H1 (cell line): Measurements from ENCODE around the gene VASN. TPM values are rescaled to one million over a fixed set of nuclear protein-coding genes. Genes with fewer than 3 reads are reported as not detected.

ENCODE experiments used
- CTCF ChIA-PET: fragments of 300-600 bp; sonication (Branson Sonifier 250); formaldehyde crosslinking; loops from one replicate; lab custom pipeline; 2021; ENCODE audit not compliant: partially characterized antibody; lab: Charles Lee
- POLR2A ChIA-PET: fragments of 300-600 bp; sonication (Branson Sonifier 250); formaldehyde crosslinking; loops from one replicate; lab custom pipeline; 2021; ENCODE audit warnings: inconsistent platforms; ENCODE audit not compliant: partially characterized antibody; lab: Charles Lee
- DNase-seq, 2 experiments: peaks; one replicate each; pipeline versions ENCODE4 v3.0.0 to v3.0.0-alpha.2; 2010 to 2022; ENCODE audit warnings: low spot score in 2 of 2, low read depth in 1 of 2, mixed read lengths in 1 of 2
- FAIRE-seq: peaks from 2 replicates; lab custom pipeline; 2011; peaks lifted over from hg19 to GRCh38; lab: Jason Lieb, UNC
- H2AFZ ChIP-seq: 2 replicates; pipeline ENCODE4 v1.8.1; 2012; ENCODE audit warnings: low read length, inconsistent platforms
- H2AK5ac ChIP-seq: 2 replicates; pipeline ENCODE4 v1.6.1; 2013; ENCODE audit warnings: low read depth, low read length
- H2BK120ac ChIP-seq: replicated peaks from 2 replicates; pipeline ENCODE3; 2013; ENCODE audit warnings: low read depth, low read length, inconsistent platforms
- H2BK12ac ChIP-seq: 2 replicates; pipeline ENCODE4 v1.6.1; 2013; ENCODE audit warnings: low read depth, low read length
- H2BK15ac ChIP-seq: 2 replicates; pipeline ENCODE4 v1.6.1; 2013; ENCODE audit warnings: low read length
- H2BK20ac ChIP-seq: 2 replicates; pipeline ENCODE4 v1.6.1; 2013; ENCODE audit warnings: low read length
- H2BK5ac ChIP-seq: 2 replicates; pipeline ENCODE4 v1.6.1; 2013; ENCODE audit warnings: low read depth, low read length
- H3K14ac ChIP-seq: 2 replicates; pipeline ENCODE4 v1.6.1; 2013; ENCODE audit warnings: inconsistent platforms; ENCODE audit not compliant: insufficient read length
- H3K18ac ChIP-seq: 2 replicates; pipeline ENCODE4 v1.6.1; 2013; ENCODE audit warnings: low read length; ENCODE audit errors: extremely low read depth
- H3K23ac ChIP-seq: 2 replicates; pipeline ENCODE4 v1.6.1; 2013; ENCODE audit warnings: inconsistent platforms; ENCODE audit not compliant: insufficient read length
- H3K23me2 ChIP-seq: 2 replicates; pipeline ENCODE4 v1.6.1; 2013; ENCODE audit warnings: low read depth, low read length
- H3K27ac ChIP-seq: 2 replicates; pipeline ENCODE4 v1.6.1; 2011; ENCODE audit warnings: low read depth, low read length, inconsistent platforms
- H3K27me3 ChIP-seq, 4 experiments: replicated peaks in 1 of 4; 1 replicate in 1 of 4; 2 replicates in 3 of 4; pipeline versions ENCODE4 v1.6.1 to v1.8.1; 2011 to 2013; ENCODE audit warnings: low read length in 3 of 4, mild to moderate bottlenecking in 3 of 4, inconsistent platforms in 2 of 4, mixed read lengths in 2 of 4, moderate library complexity in 1 of 4; ENCODE audit not compliant: control insufficient read depth in 3 of 4, insufficient read depth in 3 of 4; ENCODE audit errors: extremely low read depth in 1 of 4
- H3K36me3 ChIP-seq, 4 experiments: 2 replicates each; pipeline versions ENCODE4 v1.6.1 to v1.8.1; 2011 to 2013; ENCODE audit warnings: mild to moderate bottlenecking in 4 of 4, low read length in 3 of 4, moderate library complexity in 2 of 4, control low read depth in 1 of 4, inconsistent platforms in 1 of 4; ENCODE audit not compliant: insufficient read depth in 4 of 4, control insufficient read depth in 2 of 4
- H3K4ac ChIP-seq: replicated peaks from 2 replicates; pipeline ENCODE3; 2013; ENCODE audit warnings: low read length, low read depth, mixed read lengths, inconsistent platforms; ENCODE audit not compliant: insufficient read length
- H3K4me1 ChIP-seq, 4 experiments: replicated peaks in 1 of 4; 1 replicate in 1 of 4; 2 replicates in 3 of 4; pipeline versions ENCODE4 v1.6.1 to v1.8.1; 2011 to 2013; ENCODE audit warnings: low read length in 3 of 4, inconsistent platforms in 2 of 4, mixed read lengths in 1 of 4; ENCODE audit not compliant: insufficient read depth in 4 of 4, control insufficient read depth in 3 of 4
- H3K4me2 ChIP-seq, 2 experiments: 2 replicates each; pipeline versions ENCODE4 v1.6.1 to v1.8.1; 2011 to 2013; ENCODE audit warnings: low read depth in 2 of 2, low read length in 2 of 2, control low read depth in 1 of 2, inconsistent platforms in 1 of 2, mild to moderate bottlenecking in 1 of 2; ENCODE audit not compliant: insufficient read depth in 1 of 2
- H3K4me3 ChIP-seq, 4 experiments: fragments of 200-600, 300-600 bp in 1 of 4; sonication (generic), shearing (Covaris generic), sonication (Bioruptor Twin) in 1 of 4; 2 replicates each; pipeline versions ENCODE4 v1.5.1 to v1.8.1; 2011 to 2016; ENCODE audit warnings: low read length in 4 of 4, low read depth in 3 of 4, control low read depth in 2 of 4, inconsistent platforms in 2 of 4, mild to moderate bottlenecking in 2 of 4, mixed read lengths in 1 of 4, moderate library complexity in 1 of 4; ENCODE audit not compliant: insufficient read depth in 2 of 4; ENCODE audit errors: extremely low read depth in 1 of 4
- H3K56ac ChIP-seq: replicated peaks from 2 replicates; pipeline ENCODE3; 2013; ENCODE audit warnings: low read depth, mild to moderate bottlenecking, mixed read lengths, low read length, inconsistent platforms; ENCODE audit not compliant: insufficient read length
- H3K79me1 ChIP-seq: 2 replicates; pipeline ENCODE4 v1.6.1; 2013; ENCODE audit warnings: low read depth, low read length, control low read depth
- H3K79me2 ChIP-seq, 2 experiments: 2 replicates each; pipeline versions ENCODE4 v1.6.1 to v1.8.1; 2012 to 2013; ENCODE audit warnings: low read length in 2 of 2, mild to moderate bottlenecking in 2 of 2, inconsistent platforms in 1 of 2; ENCODE audit not compliant: insufficient read depth in 2 of 2, control insufficient read depth in 1 of 2
- H3K9ac ChIP-seq, 4 experiments: replicated peaks in 1 of 4; 1 replicate in 1 of 4; 2 replicates in 3 of 4; pipeline versions ENCODE4 v1.6.1 to v1.8.1; 2011 to 2013; ENCODE audit warnings: low read depth in 3 of 4, low read length in 3 of 4, control low read depth in 2 of 4, mild to moderate bottlenecking in 2 of 4, moderate library complexity in 2 of 4, inconsistent platforms in 1 of 4; ENCODE audit errors: extremely low read depth in 1 of 4
- H3K9me3 ChIP-seq, 2 experiments: 2 replicates each; pipeline versions ENCODE4 v1.6.1 to v1.8.1; 2012 to 2013; ENCODE audit warnings: mild to moderate bottlenecking in 2 of 2, moderate library complexity in 2 of 2, control low read depth in 1 of 2, inconsistent platforms in 1 of 2, low read depth in 1 of 2, low read length in 1 of 2, mixed read lengths in 1 of 2; ENCODE audit not compliant: insufficient read depth in 2 of 2
- H4K20me1 ChIP-seq, 2 experiments: replicated peaks in 1 of 2; 2 replicates each; pipeline versions ENCODE3 to v1.8.1; 2011 to 2013; ENCODE audit warnings: inconsistent platforms in 2 of 2, low read length in 2 of 2, mild to moderate bottlenecking in 1 of 2; ENCODE audit not compliant: insufficient read depth in 2 of 2, control insufficient read depth in 1 of 2
- H4K5ac ChIP-seq: 2 replicates; pipeline ENCODE4 v1.6.1; 2013; ENCODE audit warnings: low read length, low read depth, mixed read lengths, inconsistent platforms; ENCODE audit not compliant: insufficient read length
- H4K8ac ChIP-seq: 2 replicates; pipeline ENCODE4 v1.8.0; 2013; ENCODE audit warnings: mild to moderate bottlenecking, moderate library complexity, low read length, inconsistent platforms; ENCODE audit not compliant: insufficient read depth; ENCODE audit errors: extremely low read depth
- H4K91ac ChIP-seq: replicated peaks from 2 replicates; pipeline ENCODE3; 2013; ENCODE audit warnings: low read length, mixed read lengths, inconsistent platforms; ENCODE audit not compliant: insufficient read length
- BCL11A ChIP-seq, 2 experiments: IDR thresholded peaks; one replicate each; pipeline ENCODE4 v1.6.1; 2011; ENCODE audit warnings: low read depth in 2 of 2, low read length in 2 of 2, mild to moderate bottlenecking in 2 of 2
- CEBPB ChIP-seq: IDR thresholded peaks from 2 replicates; pipeline ENCODE4 v1.6.1; 2012; ENCODE audit warnings: low read depth, low read length
- EP300 ChIP-seq, 2 experiments: IDR thresholded peaks; 1 replicate in 1 of 2; 2 replicates in 1 of 2; pipeline ENCODE4 v1.6.1; 2011 to 2012; ENCODE audit warnings: low read depth in 2 of 2, low read length in 2 of 2, mild to moderate bottlenecking in 2 of 2, borderline replicate concordance in 1 of 2, inconsistent platforms in 1 of 2, moderate library complexity in 1 of 2
- NRF1 ChIP-seq: IDR thresholded peaks from 2 replicates; pipeline ENCODE4 v1.6.1; 2011; ENCODE audit warnings: mild to moderate bottlenecking, low read depth, low read length, improper control_type of control experiment
- POU5F1 ChIP-seq: IDR thresholded peaks from 2 replicates; pipeline ENCODE4 v1.6.1; 2011; ENCODE audit warnings: low read depth, mild to moderate bottlenecking, low read length, moderate library complexity
- WGBS, 2 experiments: shearing (Covaris generic) in 1 of 2; methylation state at CpG; one replicate each; pipeline versions ENCODE4 v1.1.6 to v1.1.7; 2013 to 2015; ENCODE audit warnings: low lambda C conversion rate in 2 of 2, mixed read lengths in 2 of 2, inconsistent platforms in 1 of 2, low coverage in 1 of 2, missing lambda C conversion rate in 1 of 2; ENCODE audit not compliant: insufficient replicate concordance in 2 of 2, insufficient coverage in 1 of 2, insufficient read length in 1 of 2; ENCODE audit errors: extremely low coverage in 1 of 2, missing lambda C conversion rate in 1 of 2; 5-methylcytosine and 5-hydroxymethylcytosine counted together
- polyA plus RNA-seq, 7 experiments: library from polyadenylated mRNA; depleted of rRNA in 3 of 7; stranded (reverse) in 5 of 7; unstranded in 2 of 7; fragments of >200 nt in 5 of 7; fragments of 200-250 nt in 2 of 7; gene quantifications; 1 replicate in 5 of 7; 2 replicates in 1 of 7; 4 replicates in 1 of 7; pipeline versions ENCODE4 v1.2.1 to v1.2.3, GENCODE V29; 2011 to 2013; ENCODE audit warnings: missing spikeins in 2 of 7, mixed read lengths in 2 of 7
- total RNA-seq: library from RNA; stranded (reverse); fragmentation: NEBNext Ultra II Directional; extraction: Animal tissue kit (Norgen Biotek cat#: 25700); gene quantifications from 2 replicates; pipeline ENCODE4 v1.2.1, GENCODE V29; 2021

Gene VASN
- total and polyA plus RNA-seq, 2 of the 8 experiments (the other 6 are each of a cell fraction or from before 2014, with no cell fraction given): 9.6 to 11.3 TPM

DNA sequence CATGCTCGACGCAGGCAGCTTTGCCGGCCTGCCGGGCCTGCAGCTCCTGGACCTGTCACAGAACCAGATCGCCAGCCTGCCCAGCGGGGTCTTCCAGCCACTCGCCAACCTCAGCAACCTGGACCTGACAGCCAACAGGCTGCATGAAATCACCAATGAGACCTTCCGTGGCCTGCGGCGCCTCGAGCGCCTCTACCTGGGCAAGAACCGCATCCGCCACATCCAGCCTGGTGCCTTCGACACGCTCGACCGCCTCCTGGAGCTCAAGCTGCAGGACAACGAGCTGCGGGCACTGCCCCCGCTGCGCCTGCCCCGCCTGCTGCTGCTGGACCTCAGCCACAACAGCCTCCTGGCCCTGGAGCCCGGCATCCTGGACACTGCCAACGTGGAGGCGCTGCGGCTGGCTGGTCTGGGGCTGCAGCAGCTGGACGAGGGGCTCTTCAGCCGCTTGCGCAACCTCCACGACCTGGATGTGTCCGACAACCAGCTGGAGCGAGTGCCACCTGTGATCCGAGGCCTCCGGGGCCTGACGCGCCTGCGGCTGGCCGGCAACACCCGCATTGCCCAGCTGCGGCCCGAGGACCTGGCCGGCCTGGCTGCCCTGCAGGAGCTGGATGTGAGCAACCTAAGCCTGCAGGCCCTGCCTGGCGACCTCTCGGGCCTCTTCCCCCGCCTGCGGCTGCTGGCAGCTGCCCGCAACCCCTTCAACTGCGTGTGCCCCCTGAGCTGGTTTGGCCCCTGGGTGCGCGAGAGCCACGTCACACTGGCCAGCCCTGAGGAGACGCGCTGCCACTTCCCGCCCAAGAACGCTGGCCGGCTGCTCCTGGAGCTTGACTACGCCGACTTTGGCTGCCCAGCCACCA, 9.7 kb downstream of the VASN start:
- Histone ChIP-seq H2BK5ac (no peak overlapping the region), H2AK5ac (no peak overlapping the region), H3K79me2 (peaks cover 0 to 2% of the 10 kb centered on the region in 2 experiments; a peak in 1 of 4 replicates), H3K4me1 (peaks cover 0 to 30% (median 25%) of the 10 kb centered on the region in 4 experiments; a peak in 6 of 7 replicates), H3K79me1 (0 out of 2 replicates have a peak, but pooled peaks cover 3% of the 10 kb centered on the region), H3K23ac (no peak overlapping the region), H2BK12ac (no peak overlapping the region), H2BK20ac (no peak overlapping the region), H3K9ac (no peak overlapping the region), H4K8ac (no peak overlapping the region; the same call in none of the 2 replicates), H3K56ac (no peak overlapping the region), H4K5ac (no peak overlapping the region), H3K27me3 (no peaks in the 10 kb centered on the region), H3K9me3 (no peaks in the 10 kb centered on the region), H3K4me2 (no peak overlapping the region), H4K91ac (no peak overlapping the region), H2BK120ac (no peak overlapping the region), H3K18ac (no peak overlapping the region), H2BK15ac (no peak overlapping the region), H3K27ac (no peak overlapping the region; the same call in 1 of the 2 replicates), H3K4me3 (no peak overlapping the region), H4K20me1 (peaks cover 5 to 23% of the 10 kb centered on the region in 2 experiments), H3K14ac (no peak overlapping the region), H3K36me3 (peaks cover 0 to 18% (median 2%) of the 10 kb centered on the region in 4 experiments; a peak in 4 of 8 replicates), H3K4ac (no peak overlapping the region), H3K23me2 (no peaks in the 10 kb centered on the region), H2AFZ (no peak overlapping the region)
- WGBS, 2 experiments: 97% methylated on average over 53 of the region's 59 CpGs; no CpG with 5 or more reads in 1 of the 2 experiments
- ChIA-PET POLR2A (interaction anchor here (1.0 to 11.7 kb wide), 7 partner anchors 7 to 34 kb away, joined by 3 to 223 read pairs (median 4); partner anchors contain the start of gene VASN), CTCF (interaction anchor here (0.5 to 24.8 kb wide), 8 partner anchors 10 to 119 kb away, joined by 3 to 659 read pairs (median 4); no protein-coding TSS in a partner anchor)
- FAIRE-seq (no peak), DNase-seq (no peak)
- TF ChIP-seq NRF1 (no peak), POU5F1 (no peak), CEBPB (0 out of 2 replicates have a peak, but pooled peaks have one; percentile 20), BCL11A (IDR thresholded peaks at IDR 0.05; ENCODE audit: low read depth in 2 of 2, low read length in 2 of 2) (no peak), EP300 (IDR thresholded peaks at IDR 0.05; ENCODE audit: borderline replicate concordance in 1 of 2, low read depth in 2 of 2, low read length in 2 of 2) (no peak)
